ENCODE results near the gene ECHDC3. TPM values are rescaled to one million over a fixed set of nuclear protein-coding genes. Genes with fewer than 3 reads are reported as not detected.

The ECHDC3 gene
- total and polyA plus RNA-seq, 2 of the 8 experiments (the other 6 are each of a cell fraction or from before 2014, with no cell fraction given) = 15.6 to 19.9 TPM

DNA sequence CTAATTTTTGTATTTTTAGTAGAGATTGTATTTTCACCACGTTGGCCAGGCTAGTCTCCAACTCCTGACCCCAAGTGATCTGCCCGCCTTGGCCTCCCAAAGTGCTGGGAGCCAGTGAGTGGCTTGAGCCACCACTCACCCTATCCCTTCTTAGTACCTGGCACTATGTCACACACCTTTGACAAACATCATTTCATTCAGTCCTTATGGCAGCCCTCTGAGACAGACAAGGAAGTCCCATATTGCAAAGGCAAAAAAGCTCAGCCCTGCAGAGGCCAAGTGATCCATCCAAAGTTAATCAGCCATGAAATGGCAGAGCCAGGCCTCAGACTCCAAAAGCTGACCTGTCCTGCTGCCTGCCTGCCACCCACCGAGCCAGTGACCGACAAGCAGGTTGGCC, 39.9 kb upstream of the ECHDC3 start:
- no peak overlapping the region for H2BK15ac ChIP-seq (ENCODE audit: low read length)
- H2BK120ac ChIP-seq (replicated peaks; ENCODE audit: low read depth, low read length) = no peak overlapping the region
- H3K14ac ChIP-seq (ENCODE audit: insufficient read length) = no peak overlapping the region
- no peak overlapping the region for H3K4me2 ChIP-seq (ENCODE audit: insufficient read depth in 1 of 2, low read depth in 2 of 2, low read length in 2 of 2)
- CTCF ChIA-PET (ENCODE audit: partially characterized antibody) = interaction anchor here (1.2 kb wide), 1 partner anchor 187 kb away, joined by 3 read pairs; no protein-coding TSS in a partner anchor
- no peak overlapping the region for H3K9ac ChIP-seq (replicated peaks in 1 of 4; ENCODE audit: extremely low read depth in 1 of 4, low read depth in 3 of 4, low read length in 3 of 4)
- no peaks in the 10 kb centered on the region for H3K36me3 ChIP-seq (ENCODE audit: control insufficient read depth in 2 of 4, insufficient read depth in 4 of 4, low read length in 3 of 4)
- no peak overlapping the region for H4K5ac ChIP-seq (ENCODE audit: insufficient read length, low read depth, low read length)
- H4K8ac ChIP-seq (ENCODE audit: extremely low read depth, insufficient read depth, low read length) = no peak overlapping the region
- H3K4me1 ChIP-seq (replicated peaks in 1 of 4; ENCODE audit: control insufficient read depth in 3 of 4, insufficient read depth in 4 of 4, low read length in 3 of 4) = no peaks in the 10 kb centered on the region
- H2BK20ac ChIP-seq (ENCODE audit: low read length) = no peak overlapping the region
- H3K4me3 ChIP-seq (ENCODE audit: extremely low read depth in 1 of 4, insufficient read depth in 2 of 4, low read depth in 3 of 4, low read length in 4 of 4) = no peak overlapping the region
- no peak overlapping the region for H4K91ac ChIP-seq (replicated peaks; ENCODE audit: insufficient read length, low read length)
- no peaks in the 10 kb centered on the region for H4K20me1 ChIP-seq (replicated peaks in 1 of 2; ENCODE audit: control insufficient read depth in 1 of 2, insufficient read depth in 2 of 2, low read length in 2 of 2)
- no peaks in the 10 kb centered on the region for H3K9me3 ChIP-seq (ENCODE audit: insufficient read depth in 2 of 2, low read depth in 1 of 2, low read length in 1 of 2)
- H3K56ac ChIP-seq (replicated peaks; ENCODE audit: insufficient read length, low read depth, low read length) = no peak overlapping the region
- TF ChIP-seq NRF1 (IDR thresholded peaks at IDR 0.05; ENCODE audit: low read depth, low read length) = no peak
- TF ChIP-seq RBBP5 (IDR thresholded peaks at IDR 0.05; ENCODE audit: borderline replicate concordance, low read depth, low read length) = no peak
- TF ChIP-seq, protein P1, sequence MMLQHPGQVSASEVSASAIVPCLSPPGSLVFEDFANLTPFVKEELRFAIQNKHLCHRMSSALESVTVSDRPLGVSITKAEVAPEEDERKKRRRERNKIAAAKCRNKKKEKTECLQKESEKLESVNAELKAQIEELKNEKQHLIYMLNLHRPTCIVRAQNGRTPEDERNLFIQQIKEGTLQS (IDR thresholded peaks at IDR 0.05; ENCODE audit: insufficient read depth, low read depth, low read length) = no peak
- TF ChIP-seq KDM4A (IDR thresholded peaks at IDR 0.05; ENCODE audit: low read depth, low read length, severe bottlenecking) = no peak
- no peak for TF ChIP-seq GABPA (IDR thresholded peaks at IDR 0.05; ENCODE audit: borderline replicate concordance, insufficient read depth, low read length)
- TF ChIP-seq SIX5 (IDR thresholded peaks at IDR 0.05; ENCODE audit: low read depth, low read length) = no peak
- no peak for TF ChIP-seq TEAD4 (IDR thresholded peaks at IDR 0.05; ENCODE audit: low read depth, low read length)
- H3K27ac ChIP-seq (ENCODE audit: low read depth, low read length) = no peak overlapping the region
- no peak overlapping the region for H3K18ac ChIP-seq (ENCODE audit: extremely low read depth, low read length)
- no peaks in the 10 kb centered on the region for H3K79me2 ChIP-seq (ENCODE audit: control insufficient read depth in 1 of 2, insufficient read depth in 2 of 2, low read length in 2 of 2)
- POLR2A ChIA-PET (ENCODE audit: partially characterized antibody) = no interaction called here
- H2AK5ac ChIP-seq (ENCODE audit: low read depth, low read length) = no peak overlapping the region
- FAIRE-seq (no peak), DNase-seq (ENCODE audit: low read depth in 1 of 2, low spot score in 2 of 2) (no peak)
- H3K27me3 ChIP-seq (replicated peaks in 1 of 4; ENCODE audit: control insufficient read depth in 3 of 4, extremely low read depth in 1 of 4, insufficient read depth in 3 of 4, low read length in 3 of 4) = no peaks in the 10 kb centered on the region
- no peak overlapping the region for H2BK5ac ChIP-seq (ENCODE audit: low read depth, low read length)
- no peak overlapping the region for H2BK12ac ChIP-seq (ENCODE audit: low read depth, low read length)
- WGBS, 2 experiments (ENCODE audit: extremely low coverage in 1 of 2, insufficient coverage in 1 of 2, insufficient read length in 1 of 2, insufficient replicate concordance in 2 of 2, low coverage in 1 of 2, low lambda C conversion rate in 2 of 2, missing lambda C conversion rate in 1 of 2) = 87% methylated on average over 4 of the region's 4 CpGs; no CpG with 5 or more reads in 1 of the 2 experiments
- no peak overlapping the region for H2AFZ ChIP-seq (ENCODE audit: low read length)
- H3K23ac ChIP-seq (ENCODE audit: insufficient read length) = no peak overlapping the region
- H3K79me1 ChIP-seq (ENCODE audit: low read depth, low read length) = no peaks in the 10 kb centered on the region
- H3K4ac ChIP-seq (replicated peaks; ENCODE audit: insufficient read length, low read depth, low read length) = no peak overlapping the region
- no peaks in the 10 kb centered on the region for H3K23me2 ChIP-seq (ENCODE audit: low read depth, low read length)

Data from H1 (cell line).